ENCODE results near the gene CD164L2.

DNA sequence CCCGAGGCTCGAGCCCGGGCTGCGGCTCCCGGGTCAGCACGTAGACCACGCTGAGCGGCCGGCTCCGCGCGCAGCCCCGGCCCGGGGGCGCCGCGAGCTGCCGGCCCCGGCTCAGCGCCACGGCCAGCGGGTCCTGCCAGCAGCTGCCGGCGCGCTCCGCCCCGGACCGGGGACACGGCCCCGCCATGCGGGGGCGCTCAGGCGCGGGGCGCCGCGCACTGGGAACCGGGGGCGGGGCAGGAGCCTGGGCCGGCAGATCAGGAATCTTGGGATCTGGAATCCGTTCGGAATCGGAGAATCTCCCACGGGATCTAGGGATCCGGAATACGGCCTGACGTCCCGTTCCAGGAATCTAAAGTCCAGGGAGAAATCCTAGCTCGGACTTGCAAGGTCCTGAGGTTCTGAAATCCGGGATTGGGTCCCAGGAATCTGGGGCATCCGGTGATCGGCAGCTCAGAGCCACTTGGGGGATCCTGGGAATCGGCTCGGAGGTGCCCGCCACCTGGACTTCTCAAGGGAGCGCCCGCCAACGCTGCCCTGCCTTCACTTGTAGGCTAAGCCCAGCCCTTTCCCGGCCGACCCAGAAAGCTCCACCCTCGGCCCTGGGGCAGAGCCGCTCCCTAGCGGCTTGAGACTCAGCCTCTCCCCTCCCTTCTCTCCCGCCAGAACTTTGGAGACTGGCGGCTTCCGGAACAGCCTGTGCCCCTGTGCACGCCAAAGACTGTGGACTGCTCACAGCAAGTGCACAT lies 16.5 kb downstream of the CD164L2 start, which contains the start of gene MAP3K6:
- TF ChIP-seq, protein P1, sequence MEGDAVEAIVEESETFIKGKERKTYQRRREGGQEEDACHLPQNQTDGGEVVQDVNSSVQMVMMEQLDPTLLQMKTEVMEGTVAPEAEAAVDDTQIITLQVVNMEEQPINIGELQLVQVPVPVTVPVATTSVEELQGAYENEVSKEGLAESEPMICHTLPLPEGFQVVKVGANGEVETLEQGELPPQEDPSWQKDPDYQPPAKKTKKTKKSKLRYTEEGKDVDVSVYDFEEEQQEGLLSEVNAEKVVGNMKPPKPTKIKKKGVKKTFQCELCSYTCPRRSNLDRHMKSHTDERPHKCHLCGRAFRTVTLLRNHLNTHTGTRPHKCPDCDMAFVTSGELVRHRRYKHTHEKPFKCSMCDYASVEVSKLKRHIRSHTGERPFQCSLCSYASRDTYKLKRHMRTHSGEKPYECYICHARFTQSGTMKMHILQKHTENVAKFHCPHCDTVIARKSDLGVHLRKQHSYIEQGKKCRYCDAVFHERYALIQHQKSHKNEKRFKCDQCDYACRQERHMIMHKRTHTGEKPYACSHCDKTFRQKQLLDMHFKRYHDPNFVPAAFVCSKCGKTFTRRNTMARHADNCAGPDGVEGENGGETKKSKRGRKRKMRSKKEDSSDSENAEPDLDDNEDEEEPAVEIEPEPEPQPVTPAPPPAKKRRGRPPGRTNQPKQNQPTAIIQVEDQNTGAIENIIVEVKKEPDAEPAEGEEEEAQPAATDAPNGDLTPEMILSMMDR (conservative IDR thresholded peaks at IDR 0.05; ENCODE audit: low read length): peak; percentile 57
- no peak for TF ChIP-seq EZH2phosphoT487 (IDR thresholded peaks at IDR 0.05; ENCODE audit: borderline replicate concordance)

Data from Loucy (cell line).